HCT116 (cell line): ENCODE data around the gene ELOVL3. TPM values are rescaled to one million over a fixed set of nuclear protein-coding genes. Genes with fewer than 3 reads are reported as not detected.
A peak's percentile ranks its signal among the peaks of the same experiment; 100 is the strongest.

Experiments used
- ATAC-seq: fragments of 200-7000 bp; cut with Tn5 transposase; 2 replicates; pipeline ENCODE4 v1.9.1; 2020; ENCODE audit warnings: mild to moderate bottlenecking, moderate library complexity
- BruUV-seq: library from RNA; stranded (reverse); fragments of 400-500 nt; replicated peaks from 2 replicates; lab custom pipeline; 2021; lab: Mats Ljungman, UMichigan
- CTCF ChIA-PET: fragments of 300-600 bp; sonication (Branson Sonifier 250); formaldehyde crosslinking; loops from one replicate; lab custom pipeline; 2021; ENCODE audit warnings: antibody characterized with exemption; lab: Charles Lee
- POLR2A ChIA-PET: fragments of 300-600, 350-600 bp; sonication (Branson Sonifier 250); formaldehyde crosslinking; loops from one replicate; lab custom pipeline; 2021; ENCODE audit warnings: antibody characterized with exemption; lab: Charles Lee
- RAD21 ChIA-PET, 2 experiments: fragments of 300-600 bp; sonication (Branson Sonifier 250); formaldehyde crosslinking; loops; one replicate each; lab custom pipeline; 2023; ENCODE audit warnings: low total read pairs in 2 of 2; ENCODE audit not compliant: uncharacterized antibody in 2 of 2, unreplicated experiment in 2 of 2, low non-redundant PET in 1 of 2; lab: Charles Lee
- DNase-seq: peaks from one replicate; pipeline ENCODE4 v3.0.0-alpha.2; 2010; ENCODE audit warnings: low read depth, low spot score
- H2AFZ ChIP-seq: fragments of 200-600 bp; shearing (Covaris generic), sonication (generic); 2 replicates; pipeline ENCODE4 v1.6.1; 2017; ENCODE audit warnings: low read depth, mixed run types, mixed read lengths, antibody characterized with exemption, low read length; ENCODE audit not compliant: poor library complexity, severe bottlenecking
- H3K27ac ChIP-seq: 2 replicates; pipeline ENCODE4 v1.5.1; 2012; ENCODE audit warnings: low read depth, low read length
- H3K27me3 ChIP-seq: fragments of 200-600 bp; sonication (generic); 2 replicates; pipeline ENCODE4 v1.6.1; 2016; ENCODE audit warnings: mixed run types, low read length, mixed read lengths; ENCODE audit not compliant: insufficient read depth
- H3K36me3 ChIP-seq, 2 experiments: fragments of 200-500 bp in 1 of 2; fragments of 200-600 bp in 1 of 2; sonication (Bioruptor generic) in 1 of 2; sonication (generic) in 1 of 2; 2 replicates each; pipeline versions ENCODE4 v1.5.1 to v1.6.1; 2014 to 2016; ENCODE audit warnings: low read length in 2 of 2, inconsistent platforms in 1 of 2, mixed read lengths in 1 of 2, mixed run types in 1 of 2; ENCODE audit not compliant: insufficient read depth in 2 of 2, control insufficient read depth in 1 of 2
- H3K4me1 ChIP-seq, 2 experiments: fragments of 200-600 bp in 1 of 2; sonication (generic) in 1 of 2; 2 replicates each; pipeline versions ENCODE4 v1.5.1 to v1.6.1; 2012 to 2017; ENCODE audit warnings: low read length in 2 of 2, inconsistent platforms in 1 of 2, mild to moderate bottlenecking in 1 of 2, mixed read lengths in 1 of 2, mixed run types in 1 of 2, moderate library complexity in 1 of 2; ENCODE audit not compliant: insufficient read depth in 2 of 2, control insufficient read depth in 1 of 2
- H3K4me2 ChIP-seq: fragments of 200-600 bp; sonication (generic); 2 replicates; pipeline ENCODE4 v1.6.1; 2017; ENCODE audit warnings: mixed run types, low read length, mixed read lengths
- H3K4me3 ChIP-seq, 2 experiments: fragments of 200-600 bp in 1 of 2; sonication (generic) in 1 of 2; replicated peaks in 1 of 2; 2 replicates each; pipeline ENCODE4 v1.5.1; 2011 to 2016; ENCODE audit warnings: low read length in 2 of 2, control low read depth in 1 of 2, low read depth in 1 of 2, mild to moderate bottlenecking in 1 of 2, mixed read lengths in 1 of 2, mixed run types in 1 of 2
- H3K79me2 ChIP-seq: fragments of 200-600 bp; sonication (generic); 2 replicates; pipeline ENCODE4 v1.6.1; 2017; ENCODE audit warnings: mild to moderate bottlenecking, mixed run types, low read length, moderate library complexity, mixed read lengths; ENCODE audit not compliant: insufficient read depth
- H3K9ac ChIP-seq: fragments of 200-600 bp; sonication (generic); 2 replicates; pipeline ENCODE4 v1.6.1; 2016; ENCODE audit warnings: low read length, mixed read lengths
- H3K9me2 ChIP-seq: fragments of 200-600 bp; sonication (generic), shearing (Covaris generic); 2 replicates; pipeline ENCODE4 v1.6.1; 2017; ENCODE audit warnings: mixed run types, mild to moderate bottlenecking, moderate library complexity; ENCODE audit not compliant: insufficient read depth
- H3K9me3 ChIP-seq, 2 experiments: fragments of 200-500 bp in 1 of 2; fragments of 200-600 bp in 1 of 2; sonication (Bioruptor generic) in 1 of 2; sonication (generic) in 1 of 2; 2 replicates each; pipeline ENCODE4 v1.6.1; 2014 to 2017; ENCODE audit warnings: low read length in 2 of 2, mixed read lengths in 2 of 2, inconsistent platforms in 1 of 2, low read depth in 1 of 2, mild to moderate bottlenecking in 1 of 2, mixed run types in 1 of 2, moderate library complexity in 1 of 2; ENCODE audit not compliant: control insufficient read depth in 1 of 2, insufficient read depth in 1 of 2
- H4K20me1 ChIP-seq: fragments of 200-600 bp; sonication (generic), shearing (Covaris generic); 2 replicates; pipeline ENCODE4 v1.6.1; 2017; ENCODE audit warnings: mixed run types, mild to moderate bottlenecking, moderate library complexity; ENCODE audit not compliant: insufficient read depth
- SP1 ChIP-seq: IDR thresholded peaks from 2 replicates; pipeline ENCODE4 v1.6.1; 2012; ENCODE audit warnings: low read depth
- YY1 ChIP-seq: IDR thresholded peaks from 2 replicates; pipeline ENCODE4 v1.6.1; 2011; ENCODE audit warnings: low read length, low read depth, moderate library complexity, mild to moderate bottlenecking; ENCODE audit not compliant: insufficient replicate concordance; ENCODE audit errors: extremely low read depth
- intact Hi-C: fragments of 100-400 bp; cut with micrococcal nuclease; formaldehyde crosslinking; loops from 2 replicates; pipeline ENCODE4 v1.10.0; 2022
- total RNA-seq: library from RNA; stranded (reverse); gene quantifications from one replicate; pipeline ENCODE4 v1.2.1, GENCODE V29; 2021; ENCODE audit not compliant: unreplicated experiment
- TF ChIP-seq, protein P1 (sequence below), 3 experiments: fragments of 200-600 bp in 1 of 3; sonication (generic) in 1 of 3; IDR thresholded peaks in 2 of 3; conservative IDR thresholded peaks in 1 of 3; 2 replicates each; pipeline ENCODE4 v1.5.1; 2012 to 2017; ENCODE audit warnings: low read depth in 2 of 3, low read length in 2 of 3, antibody characterized with exemption in 1 of 3, borderline replicate concordance in 1 of 3, control low read depth in 1 of 3, mild to moderate bottlenecking in 1 of 3, mixed read lengths in 1 of 3, mixed run types in 1 of 3, moderate library complexity in 1 of 3; ENCODE audit not compliant: insufficient read depth in 1 of 3

Gene ELOVL3
- total RNA-seq, 1 experiment from 2014 or later = 5.5 TPM

DNA sequence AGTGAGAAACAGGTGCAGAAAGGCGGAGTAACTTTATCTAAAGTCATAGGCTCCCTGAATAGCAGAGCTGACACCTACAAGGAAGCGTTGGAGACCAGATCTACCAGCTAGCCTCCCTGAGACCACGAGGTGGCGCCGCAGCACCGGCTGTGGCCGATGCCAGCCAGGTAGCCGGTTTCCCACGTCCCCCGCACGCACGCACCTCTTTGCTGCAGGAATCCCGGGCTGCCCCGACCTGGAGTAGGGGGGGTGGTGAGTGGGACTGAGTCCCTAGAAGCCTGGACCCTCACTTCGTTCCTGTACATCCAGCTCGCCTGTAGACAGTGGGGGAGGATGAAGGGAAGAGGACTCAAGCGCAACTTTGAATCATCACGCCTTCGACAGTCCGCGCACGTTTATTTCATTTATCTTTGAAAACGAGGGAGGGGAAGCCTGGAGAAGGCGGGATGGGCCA, 3.7 kb downstream of the ELOVL3 start:
- CTCF ChIA-PET = interaction anchor here (0.7 to 12.6 kb wide), 50 partner anchors 9 to 627 kb away, joined by 3 to 625 read pairs (median 8); partner anchors contain the start of genes ACTR1A, C10orf95, FBXL15 and GBF1
- RAD21 ChIA-PET = interaction anchor here (0.7 to 3.5 kb wide), 23 partner anchors 10 to 372 kb away, joined by 3 to 57 read pairs (median 4); partner anchors contain the start of genes FBXL15 (in 1 of the 2) and GBF1 (in 1 of the 2)
- peak overlapping the region; percentile 63 to 82 for H3K4me3 ChIP-seq
- peak; percentile 56 for ATAC-seq
- no peak for TF ChIP-seq YY1
- TF ChIP-seq, protein P1, sequence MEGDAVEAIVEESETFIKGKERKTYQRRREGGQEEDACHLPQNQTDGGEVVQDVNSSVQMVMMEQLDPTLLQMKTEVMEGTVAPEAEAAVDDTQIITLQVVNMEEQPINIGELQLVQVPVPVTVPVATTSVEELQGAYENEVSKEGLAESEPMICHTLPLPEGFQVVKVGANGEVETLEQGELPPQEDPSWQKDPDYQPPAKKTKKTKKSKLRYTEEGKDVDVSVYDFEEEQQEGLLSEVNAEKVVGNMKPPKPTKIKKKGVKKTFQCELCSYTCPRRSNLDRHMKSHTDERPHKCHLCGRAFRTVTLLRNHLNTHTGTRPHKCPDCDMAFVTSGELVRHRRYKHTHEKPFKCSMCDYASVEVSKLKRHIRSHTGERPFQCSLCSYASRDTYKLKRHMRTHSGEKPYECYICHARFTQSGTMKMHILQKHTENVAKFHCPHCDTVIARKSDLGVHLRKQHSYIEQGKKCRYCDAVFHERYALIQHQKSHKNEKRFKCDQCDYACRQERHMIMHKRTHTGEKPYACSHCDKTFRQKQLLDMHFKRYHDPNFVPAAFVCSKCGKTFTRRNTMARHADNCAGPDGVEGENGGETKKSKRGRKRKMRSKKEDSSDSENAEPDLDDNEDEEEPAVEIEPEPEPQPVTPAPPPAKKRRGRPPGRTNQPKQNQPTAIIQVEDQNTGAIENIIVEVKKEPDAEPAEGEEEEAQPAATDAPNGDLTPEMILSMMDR (IDR thresholded peaks at IDR 0.05 in 2 of 3, conservative IDR thresholded peaks at IDR 0.05 in 1 of 3; ENCODE audit: borderline replicate concordance in 1 of 3, insufficient read depth in 1 of 3, low read depth in 2 of 3, low read length in 2 of 3) = peak in 2 of 3 experiments; percentile 99; a peak in 4 of 6 replicates
- TF ChIP-seq SP1 = no peak
- TF ChIP-seq, all 23 proteins: peak for 1
- Histone ChIP-seq H4K20me1 (no peaks in the 10 kb centered on the region), H3K36me3 (no peaks in the 10 kb centered on the region), H3K9ac (peak overlapping the region; percentile 71), H2AFZ (peak overlapping the region; percentile 63), H3K27me3 (no peaks in the 10 kb centered on the region), H3K9me2 (no peaks in the 10 kb centered on the region), H3K27ac (peak overlapping the region; percentile 75), H3K79me2 (no peaks in the 10 kb centered on the region; the same call in 1 of the 2 replicates), H3K4me2 (peak overlapping the region; percentile 97), H3K9me3 (no peaks in the 10 kb centered on the region), H3K4me1 (peaks cover 21 to 44% of the 10 kb centered on the region in 2 experiments)
- intact Hi-C loops = loop anchor here (1.0 to 5.0 kb wide), 10 partner anchors 61 to 353 kb away; partner anchors contain the start of gene NFKB2
- no TSS peak for BruUV-seq
- DNase-seq = peak; percentile 85
- POLR2A ChIA-PET = interaction anchor here (0.7 to 3.5 kb wide), 11 partner anchors 11 to 273 kb away, joined by 3 to 28 read pairs (median 10); partner anchors contain the start of genes ACTR1A, FBXL15, GBF1 and NFKB2
